ENCODE results near the gene ZNF480. TPM values are rescaled to one million over a fixed set of nuclear protein-coding genes. Genes with fewer than 3 reads are reported as not detected.

ZNF480 gene
- total and polyA plus RNA-seq, 2 of the 13 experiments (the other 11 are each of a cell fraction or from before 2014, with no cell fraction given) = 2.1 to 9.6 TPM

DNA sequence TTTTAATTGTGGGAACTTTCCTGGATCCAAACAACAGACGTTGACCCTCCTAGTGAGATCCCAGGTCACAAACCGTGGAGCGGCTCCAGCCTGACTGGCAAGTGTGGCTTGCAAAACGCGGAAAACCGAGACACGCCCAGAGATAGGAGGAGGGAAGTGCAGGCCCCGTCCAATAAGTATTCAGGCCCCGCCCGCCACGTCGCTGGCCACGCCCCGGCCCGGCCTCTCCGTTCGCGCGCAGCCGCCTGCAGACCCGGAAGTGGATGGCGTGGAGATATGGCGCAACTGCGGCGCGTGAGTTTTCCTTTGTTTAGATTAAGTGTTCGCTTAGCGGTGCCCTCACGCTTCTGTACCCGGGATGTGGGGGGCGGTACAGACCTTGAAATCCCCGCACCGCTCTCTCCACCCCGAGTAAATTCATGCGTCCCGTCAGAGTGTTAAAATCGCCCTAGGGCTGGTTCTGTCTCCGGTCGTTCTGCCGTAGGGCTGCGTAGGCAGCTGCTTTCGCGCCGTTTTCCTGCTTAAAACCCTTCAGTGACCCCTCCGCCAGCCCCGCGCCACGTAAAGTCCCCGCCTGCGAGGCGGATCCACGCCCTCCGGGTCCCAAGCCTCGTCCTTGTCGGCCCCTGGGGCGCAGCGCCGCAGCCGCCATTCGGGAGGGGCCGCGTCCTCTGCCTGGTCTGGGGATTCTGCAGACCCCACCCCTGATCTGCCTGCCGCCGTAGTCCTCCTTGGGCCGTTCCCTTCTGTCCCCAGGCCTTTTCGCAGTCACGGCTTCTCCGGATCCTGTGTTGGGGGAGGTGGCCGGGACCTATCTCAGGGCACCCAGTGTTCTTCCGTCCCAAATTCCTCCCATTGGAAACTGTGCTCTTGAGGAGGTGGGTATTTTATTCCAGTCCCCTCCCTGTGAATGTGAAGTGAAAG is 27.4 kb upstream of the ZNF480 start, which contains the start of gene ZNF766 (continued):
- TF ChIP-seq HNF4G (IDR thresholded peaks at IDR 0.05; ENCODE audit: borderline replicate concordance, low read depth, low read length) (no peak), HNF4G (CRISPR knock-in tag; IDR thresholded peaks at IDR 0.05; ENCODE audit: borderline replicate concordance, low read depth) (no peak; the same call in 1 of the 2 replicates), ELK4 (CRISPR knock-in tag; IDR thresholded peaks at IDR 0.05; ENCODE audit: borderline replicate concordance) (no peak), ARNT (IDR thresholded peaks at IDR 0.05) (no peak), NCOA1 (CRISPR knock-in tag; IDR thresholded peaks at IDR 0.05) (no peak), FOXK1 (CRISPR knock-in tag; IDR thresholded peaks at IDR 0.05; ENCODE audit: borderline replicate concordance, low read depth) (peak; percentile 71; the same call in 1 of the 2 replicates), ZEB1 (IDR thresholded peaks at IDR 0.05; ENCODE audit: insufficient replicate concordance, low read depth) (no peak), ZNF558 (CRISPR knock-in tag; IDR thresholded peaks at IDR 0.05; ENCODE audit: borderline replicate concordance) (peak; percentile 29; the same call in 1 of the 2 replicates), KLF15 (CRISPR knock-in tag; IDR thresholded peaks at IDR 0.05; ENCODE audit: borderline replicate concordance) (no peak), MED13 (CRISPR knock-in tag; IDR thresholded peaks at IDR 0.05) (peak; percentile 52; the same call in 1 of the 2 replicates), PLSCR1 (CRISPR knock-in tag; IDR thresholded peaks at IDR 0.05; ENCODE audit: borderline replicate concordance) (no peak), TAF15 (IDR thresholded peaks at IDR 0.05; ENCODE audit: low read depth, low read length, poor library complexity, severe bottlenecking) (no peak), ZNF7 (CRISPR knock-in tag; IDR thresholded peaks at IDR 0.05) (no peak), HIVEP1 (CRISPR knock-in tag; IDR thresholded peaks at IDR 0.05) (no peak), ETV5 (CRISPR knock-in tag; IDR thresholded peaks at IDR 0.05; ENCODE audit: borderline replicate concordance) (peak; percentile 72; the same call in 1 of the 2 replicates), NKX3-1 (CRISPR knock-in tag; IDR thresholded peaks at IDR 0.05) (no peak), KDM3A (CRISPR knock-in tag; IDR thresholded peaks at IDR 0.05; ENCODE audit: low read depth) (0 out of 2 replicates have a peak, but pooled peaks have one; percentile 3), CENPT (CRISPR knock-in tag; IDR thresholded peaks at IDR 0.05; ENCODE audit: low read depth) (no peak)
- TF ChIP-seq, protein P1, sequence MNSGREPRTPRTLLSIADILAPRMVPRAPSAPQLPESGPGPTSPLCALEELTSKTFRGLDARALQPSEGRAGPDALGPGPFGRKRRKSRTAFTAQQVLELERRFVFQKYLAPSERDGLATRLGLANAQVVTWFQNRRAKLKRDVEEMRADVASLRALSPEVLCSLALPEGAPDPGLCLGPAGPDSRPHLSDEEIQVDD (CRISPR knock-in tag; IDR thresholded peaks at IDR 0.05; ENCODE audit: borderline replicate concordance) = no peak
- TF ChIP-seq, protein P2, sequence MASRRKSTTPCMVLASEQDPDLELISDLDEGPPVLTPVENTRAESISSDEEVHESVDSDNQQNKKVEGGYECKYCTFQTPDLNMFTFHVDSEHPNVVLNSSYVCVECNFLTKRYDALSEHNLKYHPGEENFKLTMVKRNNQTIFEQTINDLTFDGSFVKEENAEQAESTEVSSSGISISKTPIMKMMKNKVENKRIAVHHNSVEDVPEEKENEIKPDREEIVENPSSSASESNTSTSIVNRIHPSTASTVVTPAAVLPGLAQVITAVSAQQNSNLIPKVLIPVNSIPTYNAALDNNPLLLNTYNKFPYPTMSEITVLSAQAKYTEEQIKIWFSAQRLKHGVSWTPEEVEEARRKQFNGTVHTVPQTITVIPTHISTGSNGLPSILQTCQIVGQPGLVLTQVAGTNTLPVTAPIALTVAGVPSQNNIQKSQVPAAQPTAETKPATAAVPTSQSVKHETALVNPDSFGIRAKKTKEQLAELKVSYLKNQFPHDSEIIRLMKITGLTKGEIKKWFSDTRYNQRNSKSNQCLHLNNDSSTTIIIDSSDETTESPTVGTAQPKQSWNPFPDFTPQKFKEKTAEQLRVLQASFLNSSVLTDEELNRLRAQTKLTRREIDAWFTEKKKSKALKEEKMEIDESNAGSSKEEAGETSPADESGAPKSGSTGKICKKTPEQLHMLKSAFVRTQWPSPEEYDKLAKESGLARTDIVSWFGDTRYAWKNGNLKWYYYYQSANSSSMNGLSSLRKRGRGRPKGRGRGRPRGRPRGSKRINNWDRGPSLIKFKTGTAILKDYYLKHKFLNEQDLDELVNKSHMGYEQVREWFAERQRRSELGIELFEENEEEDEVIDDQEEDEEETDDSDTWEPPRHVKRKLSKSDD (CRISPR knock-in tag; IDR thresholded peaks at IDR 0.05; ENCODE audit: low read depth) = no peak
- TF ChIP-seq, protein P3, sequence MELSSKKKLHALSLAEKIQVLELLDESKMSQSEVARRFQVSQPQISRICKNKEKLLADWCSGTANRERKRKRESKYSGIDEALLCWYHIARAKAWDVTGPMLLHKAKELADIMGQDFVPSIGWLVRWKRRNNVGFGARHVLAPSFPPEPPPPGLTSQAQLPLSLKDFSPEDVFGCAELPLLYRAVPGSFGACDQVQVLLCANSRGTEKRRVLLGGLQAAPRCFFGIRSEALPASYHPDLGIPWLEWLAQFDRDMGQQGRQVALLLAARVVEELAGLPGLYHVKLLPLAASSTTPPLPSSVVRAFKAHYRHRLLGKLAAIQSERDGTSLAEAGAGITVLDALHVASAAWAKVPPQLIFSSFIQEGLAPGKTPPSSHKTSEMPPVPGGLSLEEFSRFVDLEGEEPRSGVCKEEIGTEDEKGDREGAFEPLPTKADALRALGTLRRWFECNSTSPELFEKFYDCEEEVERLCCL (CRISPR knock-in tag; IDR thresholded peaks at IDR 0.05; ENCODE audit: borderline replicate concordance) = no peak

Measured in HepG2 (cell line).